Erythroblast (primary cell): ENCODE measurements around the gene GPR37.

Source experiments
- GATA1 ChIP-seq: IDR thresholded peaks from 2 replicates; pipeline ENCODE4 v1.6.1; 2011; ENCODE audit warnings: low read depth, mild to moderate bottlenecking, control low read depth, low read length, moderate library complexity
- POLR2A ChIP-seq: IDR thresholded peaks from 2 replicates; pipeline ENCODE4 v1.6.1; 2011; ENCODE audit warnings: mild to moderate bottlenecking, low read length

- no peak for TF ChIP-seq POLR2A
- no peak for TF ChIP-seq GATA1
Observed at GRCh38 chr7:124697746-124698145, 67.8 kb downstream of the GPR37 start.
